NCI-H82 treated with DMSO at 0.1 percent for 48 hours (cell line): ENCODE data around the gene HAUS1.

Source experiments
- DNase-seq: peaks from one replicate; lab custom pipeline; 2025; ENCODE audit not compliant: unreplicated experiment; lab: John Stamatoyannopoulos, UW

Gene HAUS1

GRCh38 chr18:46104128-46104911 lies at the start of gene HAUS1:
Gene HAUS1 (plus strand): TSS chr18:46104385. CDS start chr18:46104412, 27 bp downstream.
- DNase-seq: peak; percentile 78

- no peak for DNase-seq
These were observed 49.0 kb upstream of the HAUS1 start for GRCh38 chr18:46054956-46055837.

DNA sequence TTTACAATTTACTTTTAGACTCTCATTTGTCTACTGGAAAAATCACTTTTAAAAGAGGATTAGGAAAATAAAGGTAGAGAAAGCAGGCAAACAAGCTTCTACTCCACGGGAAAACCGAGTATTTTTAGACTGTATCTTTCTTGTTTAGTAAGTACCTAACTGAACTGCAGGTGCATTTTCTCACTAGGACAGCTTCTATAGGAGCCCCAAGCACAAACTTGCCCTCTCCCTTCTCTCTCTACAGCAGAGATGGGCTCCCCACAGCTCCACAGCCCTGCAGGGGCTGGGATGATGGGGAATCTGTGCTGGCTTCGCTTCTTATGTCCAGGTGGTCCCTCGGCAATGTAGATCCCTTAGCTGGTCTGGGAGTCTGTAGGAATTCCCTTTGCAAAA lies 48.4 kb upstream of the HAUS1 start:
- no peak for DNase-seq

- DNase-seq: no peak
These were observed 43.8 kb upstream of the HAUS1 start for GRCh38 chr18:46060359-46060841.

DNA sequence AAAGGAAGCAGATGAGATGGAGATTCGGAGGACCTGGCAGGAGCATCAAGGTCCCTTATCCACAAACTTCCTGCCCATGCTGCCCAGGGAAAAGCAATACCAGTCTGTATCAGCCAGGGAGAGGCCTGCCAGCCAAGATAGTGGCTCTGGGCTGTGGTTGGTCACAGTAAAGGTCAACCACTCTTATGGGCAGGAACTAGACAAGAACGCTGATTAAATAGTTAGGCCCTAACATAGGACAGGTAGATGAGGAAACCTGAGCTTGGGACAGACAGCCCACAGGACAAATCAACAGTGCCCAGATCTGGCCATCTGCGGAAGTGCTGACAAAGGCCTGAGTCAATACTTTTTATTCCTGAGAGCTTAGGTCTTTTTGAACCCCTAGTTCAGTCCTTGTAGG lies 42.8 kb upstream of the HAUS1 start:
- DNase-seq: no peak

- no peak for DNase-seq
These were observed 42.4 kb upstream of the HAUS1 start for GRCh38 chr18:46061796-46062195.

- no peak for DNase-seq
These were observed 41.4 kb upstream of the HAUS1 start for GRCh38 chr18:46062781-46063180.

- no peak for DNase-seq
These were observed 36.7 kb upstream of the HAUS1 start for GRCh38 chr18:46067438-46068007.

DNA sequence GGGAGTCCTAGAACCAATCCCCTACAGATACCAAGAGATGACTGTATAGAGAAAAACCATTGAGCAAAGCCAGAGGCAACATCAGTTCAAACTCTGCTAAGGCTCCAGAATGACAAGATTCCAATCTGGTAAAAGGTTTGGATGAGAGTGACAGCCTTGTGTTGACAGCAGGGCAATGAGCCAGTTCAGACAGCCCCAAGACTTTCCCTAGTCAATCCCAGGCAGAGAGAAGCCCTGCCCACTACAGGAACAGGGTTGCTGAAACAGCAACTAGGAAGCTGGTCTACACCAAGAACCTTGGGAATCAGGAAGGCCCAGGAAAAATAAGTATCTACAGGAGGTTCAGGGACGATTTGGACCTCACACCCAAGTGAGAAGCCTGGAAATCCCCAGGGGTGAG lies 35.4 kb upstream of the HAUS1 start:
- no peak for DNase-seq

DNA sequence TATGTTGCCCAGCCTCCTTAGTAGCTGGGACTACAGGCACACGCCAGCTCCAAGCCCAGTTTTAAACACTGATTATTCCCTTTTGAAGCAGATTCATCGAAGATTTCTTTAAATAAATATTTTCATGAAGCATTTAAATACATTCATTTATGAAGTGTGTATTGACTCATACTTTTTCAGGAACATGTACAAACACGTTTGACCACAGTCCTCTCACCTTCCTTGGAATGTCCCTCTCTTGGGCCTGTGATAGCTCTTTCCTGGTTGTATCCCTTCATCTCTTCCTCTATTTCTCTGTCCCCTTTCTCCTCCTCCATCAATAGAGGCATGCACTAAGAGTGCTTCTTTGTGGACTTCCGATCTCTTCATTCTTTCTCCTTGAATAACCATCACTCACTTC lies 34.7 kb upstream of the HAUS1 start:
- no peak for DNase-seq

GRCh38 chr18:46070232-46070631 lies 34.0 kb upstream of the HAUS1 start:
- DNase-seq: no peak

GRCh38 chr18:46070815-46071652 lies 33.2 kb upstream of the HAUS1 start:
- DNase-seq: no peak

GRCh38 chr18:46071653-46072375 lies 32.4 kb upstream of the HAUS1 start, which contains the start of gene PSTPIP2:
Gene PSTPIP2 (minus strand): TSS chr18:46072260. CDS start chr18:46072188, 72 bp downstream.
- no peak for DNase-seq

DNA sequence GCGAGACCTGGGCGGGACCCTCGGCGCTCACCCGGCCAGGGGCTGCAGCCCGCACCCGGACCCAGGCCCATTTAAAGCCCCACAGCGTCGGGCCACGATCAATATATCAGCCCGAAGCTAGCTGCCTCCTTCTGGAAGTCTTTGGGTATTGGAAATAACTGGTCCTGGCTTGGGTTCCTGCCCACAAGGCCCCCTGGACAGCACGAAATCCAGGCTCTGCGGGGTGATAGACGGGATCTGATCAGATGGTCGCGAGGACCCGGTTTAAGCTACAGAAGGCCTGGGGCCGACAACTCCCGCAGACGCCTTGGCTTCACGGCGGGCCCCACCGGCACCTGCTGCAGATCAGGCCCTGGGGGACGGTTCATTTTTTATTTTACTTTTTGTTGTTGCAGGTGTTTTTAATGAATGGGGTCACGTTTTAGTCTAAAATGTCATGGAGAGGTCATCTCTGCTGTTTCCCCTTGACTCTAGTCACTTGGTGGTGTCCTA lies 31.8 kb upstream of the HAUS1 start:
- DNase-seq: no peak

DNA sequence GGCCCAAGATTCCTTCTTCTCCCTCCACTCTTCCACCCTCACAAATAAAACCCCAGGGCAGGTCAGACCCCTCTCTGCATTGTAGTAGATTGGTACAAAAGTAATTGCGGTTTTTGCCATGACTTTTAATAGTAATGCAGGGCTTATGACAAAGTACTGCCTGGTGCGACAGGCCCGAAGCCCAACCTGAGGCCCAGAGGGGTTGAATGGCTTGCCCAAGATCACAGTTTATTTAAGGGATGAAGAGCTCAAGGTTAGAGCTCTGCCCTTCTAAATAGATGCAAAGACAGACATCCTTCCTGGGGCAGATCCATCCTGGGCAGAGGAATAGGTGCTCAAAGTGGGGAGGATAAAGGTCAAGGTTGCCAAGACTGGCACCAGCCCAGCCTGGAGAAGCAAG lies 31.2 kb upstream of the HAUS1 start:
- no peak for DNase-seq

- peak; percentile 55 for DNase-seq
These were observed 30.5 kb upstream of the HAUS1 start for GRCh38 chr18:46073474-46074331.

GRCh38 chr18:46079336-46079735 lies 24.8 kb upstream of the HAUS1 start:
- no peak for DNase-seq

DNA sequence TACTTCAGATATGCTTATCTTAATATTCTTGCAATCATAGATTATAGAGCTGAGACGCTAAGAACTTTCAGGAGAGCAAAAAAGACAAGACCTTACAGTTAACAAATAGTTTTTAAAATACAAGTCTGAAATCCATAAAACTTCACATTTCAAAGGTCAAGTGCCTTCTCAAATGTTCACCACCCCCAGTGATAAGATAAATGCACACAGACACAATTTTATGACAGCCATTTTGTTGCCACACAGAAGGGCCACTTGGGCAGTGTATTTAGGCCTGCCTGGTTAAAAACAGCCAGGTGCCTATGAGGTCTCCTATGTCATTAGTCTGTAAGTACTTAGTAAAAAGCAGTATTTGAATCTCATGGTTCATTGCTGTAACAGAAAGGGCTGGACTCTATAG lies 24.0 kb upstream of the HAUS1 start:
- no peak for DNase-seq

- no peak for DNase-seq
These were observed 19.8 kb upstream of the HAUS1 start for GRCh38 chr18:46084431-46084830.
